Mesothelial cell of epicardium (in vitro differentiated cells): ENCODE results near the gene DSG4. TPM values are rescaled to one million over a fixed set of nuclear protein-coding genes. Genes with fewer than 3 reads are reported as not detected.

Source experiments
- DNase-seq, 2 experiments: peaks; one replicate each; pipeline ENCODE4 v3.0.0; 2021; ENCODE audit warnings: low spot score in 2 of 2; ENCODE audit not compliant: unreplicated experiment in 2 of 2
- H3K27ac Mint-ChIP-seq: 2 replicates; pipeline ENCODE4 v1.8.0; 2021; ENCODE audit warnings: mixed read lengths
- H3K27me3 Mint-ChIP-seq: 2 replicates; pipeline ENCODE4 v1.8.0; 2021; ENCODE audit warnings: low read depth, mixed read lengths
- H3K36me3 Mint-ChIP-seq: 2 replicates; pipeline ENCODE4 v1.8.0; 2021; ENCODE audit warnings: mixed read lengths
- H3K4me1 Mint-ChIP-seq: 2 replicates; pipeline ENCODE4 v1.8.0; 2021; ENCODE audit warnings: mixed read lengths
- H3K4me3 Mint-ChIP-seq: 2 replicates; pipeline ENCODE4 v1.8.0; 2021; ENCODE audit warnings: mild to moderate bottlenecking, moderate library complexity, mixed read lengths
- H3K9me3 Mint-ChIP-seq: 2 replicates; pipeline ENCODE4 v1.8.0; 2021; ENCODE audit warnings: mixed read lengths
- total RNA-seq: library from RNA; stranded (reverse); gene quantifications from 3 replicates; pipeline ENCODE4 v1.2.1, GENCODE V29; 2021
- TF ChIP-seq, protein P1 (sequence below): fragments of 200-600 bp; sonication (generic); IDR thresholded peaks from one replicate; pipeline ENCODE4 v1.5.0; 2021; ENCODE audit warnings: antibody characterized with exemption; ENCODE audit not compliant: unreplicated experiment

DSG4 gene
- total RNA-seq, 1 donor from 2014 or later: 0.07 TPM

DNA sequence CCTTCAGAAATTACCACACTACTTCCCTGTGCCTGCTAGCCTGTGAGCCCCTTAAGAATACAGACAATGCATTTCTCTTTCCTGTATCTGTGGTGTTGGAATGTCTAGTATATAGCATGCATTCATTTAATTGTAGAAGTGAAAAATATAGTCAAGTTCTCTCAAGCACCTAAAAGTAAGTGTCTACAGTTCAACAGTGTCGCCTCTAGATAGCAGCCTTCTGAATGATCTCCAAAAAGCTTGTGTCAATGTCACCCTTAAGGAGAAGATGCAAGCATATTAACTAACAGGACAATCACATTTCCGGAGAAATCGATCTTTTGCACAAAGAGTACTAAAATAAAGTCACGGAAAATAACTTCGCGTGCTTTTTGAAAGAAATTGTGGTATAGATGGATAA lies 43.5 kb downstream of the DSG4 start:
- Mint-ChIP-seq H3K27ac (no peak overlapping the region), H3K36me3 (no peaks in the 10 kb centered on the region), H3K27me3 (no peaks in the 10 kb centered on the region), H3K4me1 (no peaks in the 10 kb centered on the region), H3K9me3 (peaks cover 4% of the 10 kb centered on the region), H3K4me3 (no peak overlapping the region)
- TF ChIP-seq, protein P1, sequence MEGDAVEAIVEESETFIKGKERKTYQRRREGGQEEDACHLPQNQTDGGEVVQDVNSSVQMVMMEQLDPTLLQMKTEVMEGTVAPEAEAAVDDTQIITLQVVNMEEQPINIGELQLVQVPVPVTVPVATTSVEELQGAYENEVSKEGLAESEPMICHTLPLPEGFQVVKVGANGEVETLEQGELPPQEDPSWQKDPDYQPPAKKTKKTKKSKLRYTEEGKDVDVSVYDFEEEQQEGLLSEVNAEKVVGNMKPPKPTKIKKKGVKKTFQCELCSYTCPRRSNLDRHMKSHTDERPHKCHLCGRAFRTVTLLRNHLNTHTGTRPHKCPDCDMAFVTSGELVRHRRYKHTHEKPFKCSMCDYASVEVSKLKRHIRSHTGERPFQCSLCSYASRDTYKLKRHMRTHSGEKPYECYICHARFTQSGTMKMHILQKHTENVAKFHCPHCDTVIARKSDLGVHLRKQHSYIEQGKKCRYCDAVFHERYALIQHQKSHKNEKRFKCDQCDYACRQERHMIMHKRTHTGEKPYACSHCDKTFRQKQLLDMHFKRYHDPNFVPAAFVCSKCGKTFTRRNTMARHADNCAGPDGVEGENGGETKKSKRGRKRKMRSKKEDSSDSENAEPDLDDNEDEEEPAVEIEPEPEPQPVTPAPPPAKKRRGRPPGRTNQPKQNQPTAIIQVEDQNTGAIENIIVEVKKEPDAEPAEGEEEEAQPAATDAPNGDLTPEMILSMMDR: no peak
- DNase-seq: no peak

GRCh38 chr18:31420524-31420923 lies 43.9 kb downstream of the DSG4 start:
- H3K4me3 Mint-ChIP-seq: no peak overlapping the region
- H3K36me3 Mint-ChIP-seq: no peaks in the 10 kb centered on the region
- H3K9me3 Mint-ChIP-seq: peaks cover 3% of the 10 kb centered on the region

GRCh38 chr18:31424383-31424988 lies 47.9 kb downstream of the DSG4 start:
- H3K27ac Mint-ChIP-seq: no peak overlapping the region
- no peak overlapping the region for H3K4me3 Mint-ChIP-seq
- H3K9me3 Mint-ChIP-seq: no peaks in the 10 kb centered on the region
- no peaks in the 10 kb centered on the region for H3K27me3 Mint-ChIP-seq
- TF ChIP-seq, protein P1: peak; percentile 78
- H3K36me3 Mint-ChIP-seq: no peaks in the 10 kb centered on the region
- H3K4me1 Mint-ChIP-seq: peaks cover 19% of the 10 kb centered on the region
- peak in 1 of 2 experiments; percentile 58 for DNase-seq

More at GRCh38 chr18:31420524-31420923, 43.9 kb downstream of the DSG4 start:
- H3K27me3 Mint-ChIP-seq: no peaks in the 10 kb centered on the region
- TF ChIP-seq, protein P1: no peak
- H3K4me1 Mint-ChIP-seq: no peaks in the 10 kb centered on the region
- H3K27ac Mint-ChIP-seq: no peak overlapping the region
- DNase-seq: no peak

DNA sequence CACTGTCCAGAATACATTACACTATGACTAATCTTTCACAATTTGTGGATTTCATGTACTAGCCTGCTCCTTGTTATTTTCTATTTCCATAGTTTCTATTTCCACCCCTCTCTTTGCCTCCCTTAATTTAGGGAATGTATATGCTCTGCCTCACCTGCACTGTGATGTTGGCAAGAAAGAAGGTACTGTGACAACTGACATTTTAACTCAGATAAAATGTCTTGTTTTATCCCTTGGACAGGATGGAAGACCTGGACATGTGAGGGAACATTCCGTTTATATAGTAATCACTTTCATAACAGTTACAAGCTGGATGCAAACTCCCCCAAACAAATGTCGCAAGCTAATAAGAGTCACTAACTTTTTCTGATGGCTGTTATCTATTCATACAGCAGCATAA lies 49.4 kb downstream of the DSG4 start:
- no peaks in the 10 kb centered on the region for H3K36me3 Mint-ChIP-seq
- peaks cover 20% of the 10 kb centered on the region for H3K4me1 Mint-ChIP-seq
- TF ChIP-seq, protein P1: no peak
- H3K4me3 Mint-ChIP-seq: no peak overlapping the region
- DNase-seq: no peak
- no peak overlapping the region for H3K27ac Mint-ChIP-seq
- no peaks in the 10 kb centered on the region for H3K9me3 Mint-ChIP-seq
- H3K27me3 Mint-ChIP-seq: no peaks in the 10 kb centered on the region

- TF ChIP-seq, protein P1: no peak
- H3K9me3 Mint-ChIP-seq: peaks cover 5% of the 10 kb centered on the region
- H3K4me1 Mint-ChIP-seq: peaks cover 20% of the 10 kb centered on the region
- DNase-seq: no peak
- H3K36me3 Mint-ChIP-seq: peaks cover 4% of the 10 kb centered on the region
- no peaks in the 10 kb centered on the region for H3K27me3 Mint-ChIP-seq
- peak overlapping the region; percentile 32 for H3K27ac Mint-ChIP-seq
- no peak overlapping the region for H3K4me3 Mint-ChIP-seq
Observed at GRCh38 chr18:31426871-31427406, 50.4 kb downstream of the DSG4 start.

GRCh38 chr18:31428211-31428610 lies 51.6 kb downstream of the DSG4 start:
- Mint-ChIP-seq H3K27ac (no peak overlapping the region), H3K4me1 (peaks cover 20% of the 10 kb centered on the region), H3K36me3 (peaks cover 8% of the 10 kb centered on the region), H3K4me3 (no peak overlapping the region), H3K9me3 (peaks cover 15% of the 10 kb centered on the region), H3K27me3 (no peaks in the 10 kb centered on the region)
- TF ChIP-seq, protein P1: no peak
- DNase-seq: no peak
